NB4 (cell line): ENCODE data around the gene DCUN1D2.

ENCODE experiments used
- CTCF ChIP-seq: IDR thresholded peaks from one replicate; pipeline ENCODE4 v1.5.1; 2012; ENCODE audit warnings: low read depth, low read length
- MAX ChIP-seq: IDR thresholded peaks from 2 replicates; pipeline ENCODE4 v1.6.1; 2011; ENCODE audit warnings: low read depth, low read length
- MYC ChIP-seq: IDR thresholded peaks from 2 replicates; pipeline ENCODE4 v1.6.1; 2011; ENCODE audit warnings: low read depth, low read length
- POLR2A ChIP-seq: IDR thresholded peaks from 2 replicates; pipeline ENCODE4 v1.6.1; 2011; ENCODE audit warnings: mild to moderate bottlenecking; ENCODE audit not compliant: insufficient read length; ENCODE audit errors: extremely low read depth

- TF ChIP-seq POLR2A, result no peak
- TF ChIP-seq CTCF, result no peak
- TF ChIP-seq MYC, result no peak
- no peak for TF ChIP-seq MAX
Measured at GRCh38 chr13:113469582-113469981, 20.9 kb downstream of the DCUN1D2 start.
